ENCODE measurements around the gene CHST12.

DNA sequence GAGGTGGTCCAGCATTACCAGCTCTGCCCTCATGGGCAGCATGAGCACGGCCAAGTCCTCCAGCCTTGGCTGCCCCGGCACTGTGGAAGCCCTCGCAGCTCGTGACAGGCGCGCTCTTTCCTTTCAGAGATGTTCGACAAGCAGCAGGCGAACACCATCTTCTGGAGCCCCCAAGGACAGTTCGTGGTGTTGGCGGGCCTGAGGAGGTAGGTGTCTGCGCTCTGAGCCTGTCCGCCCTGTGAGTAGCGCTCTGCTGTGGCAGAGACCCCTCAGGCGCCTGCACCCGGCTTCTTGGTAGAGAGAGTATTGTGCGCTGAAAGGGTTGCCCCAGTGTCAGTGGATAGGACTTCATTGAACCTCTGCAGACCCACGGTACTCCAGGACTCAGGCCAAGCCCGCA is 29.0 kb upstream of the CHST12 start:
- TF ChIP-seq POLR2AphosphoS5 (IDR thresholded peaks at IDR 0.05; ENCODE audit: low read depth, low read length) (no peak), TAF1 (IDR thresholded peaks at IDR 0.05; ENCODE audit: borderline replicate concordance, insufficient read depth, low read length) (no peak), REST (IDR thresholded peaks at IDR 0.05; ENCODE audit: insufficient read depth in 1 of 2, low read depth in 2 of 2, low read length in 2 of 2) (no peak), SIN3A (IDR thresholded peaks at IDR 0.05; ENCODE audit: borderline replicate concordance, insufficient read depth, low read length) (no peak), FOXP2 (optimal IDR thresholded peaks at IDR 0.05; ENCODE audit: borderline replicate concordance, extremely low read depth, extremely low read length, insufficient read depth) (no peak)

Measured in PFSK-1 (cell line).